ENCODE results near the gene CFD.
"Not testable (repeated sequence)": the region's sequence is repeated elsewhere in the genome, so short reads cannot be mapped to it uniquely, and the experiment has no call there.

CFD gene

GRCh38 chr19:858868-859843, at the start of gene CFD:
Gene CFD, plus strand, starts transcription at chr19:859664. Its CDS starts 26 bp downstream, at chr19:859690.
- no peak for DNase-seq

- DNase-seq: no peak
Observed at GRCh38 chr19:810077-810855, 49.2 kb upstream of the CFD start.

- no peak for DNase-seq
Observed at GRCh38 chr19:810883-811489, 48.5 kb upstream of the CFD start.

GRCh38 chr19:811506-812048, 47.9 kb upstream of the CFD start:
- no peak for DNase-seq

- DNase-seq: no peak
Observed at GRCh38 chr19:812049-812746, 47.3 kb upstream of the CFD start.

- DNase-seq: no peak
Observed at GRCh38 chr19:812747-813218, 46.7 kb upstream of the CFD start.

- DNase-seq: no peak
Observed at GRCh38 chr19:813219-814151, 46.0 kb upstream of the CFD start.

- DNase-seq: no peak
Observed at GRCh38 chr19:814152-815078, 45.0 kb upstream of the CFD start.

- no peak for DNase-seq
Observed at GRCh38 chr19:815079-815774, 44.2 kb upstream of the CFD start.

GRCh38 chr19:815775-816499, 43.5 kb upstream of the CFD start:
- DNase-seq: no peak

- DNase-seq: no peak
Observed at GRCh38 chr19:816500-816857, 43.0 kb upstream of the CFD start.

- DNase-seq: not testable (repeated sequence)
Observed at GRCh38 chr19:820212-820611, 39.3 kb upstream of the CFD start.

GRCh38 chr19:821231-821824, 38.1 kb upstream of the CFD start:
- DNase-seq: no peak

- DNase-seq: no peak
Observed at GRCh38 chr19:821825-822503, 37.5 kb upstream of the CFD start, which contains the start of gene PLPPR3. Gene PLPPR3, minus strand, starts transcription at chr19:821955. Its CDS starts 396 bp downstream, at chr19:821559.

GRCh38 chr19:823565-824121, 35.8 kb upstream of the CFD start:
- no peak for DNase-seq

- no peak for DNase-seq
Observed at GRCh38 chr19:824885-825284, 34.6 kb upstream of the CFD start.

Measured in NCI-H524 treated with DMSO at 0.1 percent for 48 hours (cell line).